Ectodermal cell (in vitro differentiated cells): ENCODE results near the gene ALS2.
"Not testable (repeated sequence)": the region's sequence is repeated elsewhere in the genome, so short reads cannot be mapped to it uniquely, and the experiment has no call there.

Source experiments
- H3K27ac ChIP-seq: 2 replicates; pipeline ENCODE4 v1.7.0; 2013; ENCODE audit warnings: mild to moderate bottlenecking, low read depth, low read length; ENCODE audit not compliant: insufficient read depth, poor library complexity, severe bottlenecking
- H3K27me3 ChIP-seq: 2 replicates; pipeline ENCODE4 v1.7.0; 2013; ENCODE audit warnings: mild to moderate bottlenecking, low read length; ENCODE audit not compliant: insufficient read depth, control insufficient read depth, poor library complexity, severe bottlenecking
- H3K36me3 ChIP-seq: one replicate; pipeline ENCODE4 v1.7.0; 2013; ENCODE audit warnings: low read length; ENCODE audit not compliant: control insufficient read depth, insufficient read depth
- H3K4me1 ChIP-seq: one replicate; pipeline ENCODE4 v1.7.0; 2013; ENCODE audit warnings: low read length; ENCODE audit not compliant: control insufficient read depth, insufficient read depth
- H3K4me3 ChIP-seq: 2 replicates; pipeline ENCODE4 v1.7.0; 2013; ENCODE audit warnings: low read depth, low read length, control low read depth; ENCODE audit not compliant: insufficient read depth
- H3K9me3 ChIP-seq: 2 replicates; pipeline ENCODE4 v1.7.0; 2013; ENCODE audit warnings: mild to moderate bottlenecking, low read length, moderate library complexity; ENCODE audit not compliant: control insufficient read depth
- WGBS, 2 experiments: methylation state at CpG; one replicate each; pipeline ENCODE4 v1.1.7; 2013; ENCODE audit warnings: missing lambda C conversion rate in 2 of 2; 5-methylcytosine and 5-hydroxymethylcytosine counted together

The ALS2 gene

GRCh38 chr2:201779901-201780673 is 646 bp downstream of the ALS2 start:
- peak overlapping the region; percentile 81 for H3K4me3 ChIP-seq
- H3K36me3 ChIP-seq, result no peaks in the 10 kb centered on the region
- no peaks in the 10 kb centered on the region for H3K9me3 ChIP-seq
- peak overlapping the region; percentile 80 for H3K27ac ChIP-seq
- H3K27me3 ChIP-seq, result no peaks in the 10 kb centered on the region
- H3K4me1 ChIP-seq, result peaks cover 7% of the 10 kb centered on the region
- 1 to 2% methylated on average over 21 of the region's 22 CpGs for WGBS, 2 experiments

- Histone ChIP-seq H3K27me3 (no peaks in the 10 kb centered on the region), H3K4me3 (no peak overlapping the region), H3K9me3 (no peaks in the 10 kb centered on the region), H3K36me3 (no peaks in the 10 kb centered on the region), H3K27ac (no peak overlapping the region), H3K4me1 (peaks cover 7% of the 10 kb centered on the region)
Measured at GRCh38 chr2:201777869-201778268, 2.9 kb downstream of the ALS2 start.

- Histone ChIP-seq H3K9me3 (no peaks in the 10 kb centered on the region), H3K36me3 (no peaks in the 10 kb centered on the region), H3K27me3 (no peaks in the 10 kb centered on the region), H3K27ac (no peak overlapping the region), H3K4me1 (peaks cover 7% of the 10 kb centered on the region), H3K4me3 (no peak overlapping the region)
Measured at GRCh38 chr2:201777043-201777442, 3.7 kb downstream of the ALS2 start.

GRCh38 chr2:201775326-201775725 is 5.4 kb downstream of the ALS2 start:
- 88 to 100% methylated on average over 1 of the region's 1 CpG for WGBS, 2 experiments
- H3K4me3 ChIP-seq, result no peak overlapping the region
- H3K4me1 ChIP-seq, result peaks cover 7% of the 10 kb centered on the region
- H3K27ac ChIP-seq, result no peak overlapping the region
- no peaks in the 10 kb centered on the region for H3K27me3 ChIP-seq
- H3K36me3 ChIP-seq, result no peaks in the 10 kb centered on the region
- no peaks in the 10 kb centered on the region for H3K9me3 ChIP-seq

GRCh38 chr2:201774546-201774945 is 6.2 kb downstream of the ALS2 start:
- Histone ChIP-seq H3K4me3 (no peak overlapping the region), H3K9me3 (no peaks in the 10 kb centered on the region), H3K27ac (no peak overlapping the region), H3K36me3 (no peaks in the 10 kb centered on the region), H3K4me1 (peaks cover 7% of the 10 kb centered on the region), H3K27me3 (no peaks in the 10 kb centered on the region)
- 94 to 97% methylated on average over 1 of the region's 2 CpGs for WGBS, 2 experiments

GRCh38 chr2:201773990-201774389 is 6.7 kb downstream of the ALS2 start:
- Histone ChIP-seq H3K36me3 (no peaks in the 10 kb centered on the region), H3K4me3 (no peak overlapping the region), H3K27ac (no peak overlapping the region), H3K9me3 (no peaks in the 10 kb centered on the region), H3K4me1 (peaks cover 7% of the 10 kb centered on the region), H3K27me3 (no peaks in the 10 kb centered on the region)
- WGBS, 2 experiments, result 76 to 84% methylated on average over 1 of the region's 1 CpG

GRCh38 chr2:201769666-201770373 is 10.9 kb downstream of the ALS2 start:
- no peak overlapping the region for H3K27ac ChIP-seq
- no peaks in the 10 kb centered on the region for H3K9me3 ChIP-seq
- H3K4me1 ChIP-seq, result no peaks in the 10 kb centered on the region
- no peak overlapping the region for H3K4me3 ChIP-seq
- peaks cover 12% of the 10 kb centered on the region for H3K36me3 ChIP-seq
- 91 to 98% methylated on average over 4 of the region's 4 CpGs for WGBS, 2 experiments
- no peaks in the 10 kb centered on the region for H3K27me3 ChIP-seq

GRCh38 chr2:201768918-201769317 is 11.8 kb downstream of the ALS2 start:
- Histone ChIP-seq H3K4me1 (no peaks in the 10 kb centered on the region), H3K27ac (no peak overlapping the region), H3K9me3 (no peaks in the 10 kb centered on the region), H3K36me3 (peaks cover 12% of the 10 kb centered on the region), H3K4me3 (no peak overlapping the region), H3K27me3 (no peaks in the 10 kb centered on the region)
- no CpG with 5 or more reads among the region's 1 CpG for WGBS, 2 experiments

- Histone ChIP-seq H3K4me1 (no peaks in the 10 kb centered on the region), H3K36me3 (peaks cover 19% of the 10 kb centered on the region), H3K27me3 (no peaks in the 10 kb centered on the region), H3K27ac (no peak overlapping the region), H3K4me3 (no peak overlapping the region), H3K9me3 (no peaks in the 10 kb centered on the region)
Measured at GRCh38 chr2:201765799-201766198, 14.9 kb downstream of the ALS2 start.

- WGBS, 2 experiments, result 96 to 98% methylated on average over 4 to 5 of the region's 7 CpGs
- not testable (repeated sequence) for H3K9me3 ChIP-seq, H3K27ac ChIP-seq, H3K4me3 ChIP-seq, H3K4me1 ChIP-seq, H3K27me3 ChIP-seq
- peaks cover 24% of the 10 kb centered on the region for H3K36me3 ChIP-seq
Measured at GRCh38 chr2:201764469-201764868, 16.3 kb downstream of the ALS2 start.
